Measurements from ENCODE around the gene AGRP. TPM values are rescaled to one million over a fixed set of nuclear protein-coding genes. Genes with fewer than 3 reads are reported as not detected.

The AGRP gene
- total RNA-seq, 1 experiment from 2014 or later = not detected

GRCh38 chr16:67526149-67526791 lies 42.9 kb upstream of the AGRP start:
- Histone ChIP-seq H2BK15ac (ENCODE audit: low read depth, low read length) (no peak overlapping the region), H4K91ac (ENCODE audit: insufficient read length, low read depth, low read length) (no peak overlapping the region), H3K79me2 (ENCODE audit: insufficient read depth, low read length) (no peaks in the 10 kb centered on the region), H3K23ac (ENCODE audit: insufficient read length, low read depth, low read length) (no peak overlapping the region), H3K27ac (ENCODE audit: insufficient read length, low read depth, low read length) (no peak overlapping the region), H3K18ac (ENCODE audit: insufficient read length, low read depth, low read length) (no peak overlapping the region), H2AK5ac (ENCODE audit: insufficient read length, low read length) (no peak overlapping the region), H3K23me2 (ENCODE audit: insufficient read length, low read depth, low read length, poor library complexity, severe bottlenecking) (peaks cover 18% of the 10 kb centered on the region), H2BK12ac (ENCODE audit: insufficient read length, low read depth, low read length) (no peak overlapping the region), H3K14ac (ENCODE audit: insufficient read depth, low read length) (no peak overlapping the region), H3K4me1 (ENCODE audit: insufficient read depth, low read length) (no peaks in the 10 kb centered on the region; the same call in 1 of the 2 replicates), H2BK120ac (ENCODE audit: low read depth, low read length, poor library complexity, severe bottlenecking) (no peak overlapping the region), H2AFZ (ENCODE audit: low read length) (no peak overlapping the region), H2BK5ac (ENCODE audit: insufficient read length, low read length) (no peak overlapping the region), H4K20me1 (ENCODE audit: control insufficient read depth, insufficient read depth, insufficient read length) (no peaks in the 10 kb centered on the region), H3K4me2 (ENCODE audit: insufficient read depth, insufficient read length, low read length) (no peak overlapping the region), H2BK20ac (ENCODE audit: low read depth, low read length, poor library complexity, severe bottlenecking) (no peak overlapping the region), H4K5ac (ENCODE audit: insufficient read length, low read depth, low read length) (no peak overlapping the region), H4K8ac (replicated peaks; ENCODE audit: insufficient read length, low read depth, low read length) (no peak overlapping the region), H3K27me3 (ENCODE audit: insufficient read depth, low read length) (peaks cover 37% of the 10 kb centered on the region; the same call in 1 of the 2 replicates), H3K9me3 (ENCODE audit: control insufficient read depth, low read depth, low read length) (no peaks in the 10 kb centered on the region), H3K56ac (ENCODE audit: insufficient read length, low read depth, low read length) (no peak overlapping the region), H3T11ph (ENCODE audit: low read length) (no peak overlapping the region), H3K4ac (ENCODE audit: low read depth, low read length) (no peak overlapping the region), H3K79me1 (ENCODE audit: insufficient read depth, low read depth, low read length, poor library complexity, severe bottlenecking) (no peaks in the 10 kb centered on the region), H3K9ac (ENCODE audit: extremely low read depth, insufficient read length, low read length) (no peak overlapping the region)
- no CpG with 5 or more reads among the region's 3 CpGs for WGBS (ENCODE audit: extremely low coverage, insufficient read length, low lambda C conversion rate)
- no peak overlapping the region for H3K4me3 Mint-ChIP-seq
- H3K36me3 Mint-ChIP-seq (ENCODE audit: insufficient read depth in 1 of 3, low read depth in 3 of 3) = no peaks in the 10 kb centered on the region
- peaks cover 0 to 4% of the 10 kb centered on the region in 2 experiments; a peak in 1 of 5 replicates for H3K9me3 Mint-ChIP-seq
- peaks cover 90% of the 10 kb centered on the region for H3K27me3 Mint-ChIP-seq (ENCODE audit: low read depth)
- peaks cover 10 to 13% of the 10 kb centered on the region in 2 experiments for H3K4me1 Mint-ChIP-seq
- no peak overlapping the region; a peak in 1 of 7 replicates for H3K27ac Mint-ChIP-seq
- TF ChIP-seq, protein P1, sequence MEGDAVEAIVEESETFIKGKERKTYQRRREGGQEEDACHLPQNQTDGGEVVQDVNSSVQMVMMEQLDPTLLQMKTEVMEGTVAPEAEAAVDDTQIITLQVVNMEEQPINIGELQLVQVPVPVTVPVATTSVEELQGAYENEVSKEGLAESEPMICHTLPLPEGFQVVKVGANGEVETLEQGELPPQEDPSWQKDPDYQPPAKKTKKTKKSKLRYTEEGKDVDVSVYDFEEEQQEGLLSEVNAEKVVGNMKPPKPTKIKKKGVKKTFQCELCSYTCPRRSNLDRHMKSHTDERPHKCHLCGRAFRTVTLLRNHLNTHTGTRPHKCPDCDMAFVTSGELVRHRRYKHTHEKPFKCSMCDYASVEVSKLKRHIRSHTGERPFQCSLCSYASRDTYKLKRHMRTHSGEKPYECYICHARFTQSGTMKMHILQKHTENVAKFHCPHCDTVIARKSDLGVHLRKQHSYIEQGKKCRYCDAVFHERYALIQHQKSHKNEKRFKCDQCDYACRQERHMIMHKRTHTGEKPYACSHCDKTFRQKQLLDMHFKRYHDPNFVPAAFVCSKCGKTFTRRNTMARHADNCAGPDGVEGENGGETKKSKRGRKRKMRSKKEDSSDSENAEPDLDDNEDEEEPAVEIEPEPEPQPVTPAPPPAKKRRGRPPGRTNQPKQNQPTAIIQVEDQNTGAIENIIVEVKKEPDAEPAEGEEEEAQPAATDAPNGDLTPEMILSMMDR (conservative IDR thresholded peaks at IDR 0.05) = no peak
- DNase-seq = no peak
